Measurements from ENCODE around the gene SPEG.

SPEG gene

DNA sequence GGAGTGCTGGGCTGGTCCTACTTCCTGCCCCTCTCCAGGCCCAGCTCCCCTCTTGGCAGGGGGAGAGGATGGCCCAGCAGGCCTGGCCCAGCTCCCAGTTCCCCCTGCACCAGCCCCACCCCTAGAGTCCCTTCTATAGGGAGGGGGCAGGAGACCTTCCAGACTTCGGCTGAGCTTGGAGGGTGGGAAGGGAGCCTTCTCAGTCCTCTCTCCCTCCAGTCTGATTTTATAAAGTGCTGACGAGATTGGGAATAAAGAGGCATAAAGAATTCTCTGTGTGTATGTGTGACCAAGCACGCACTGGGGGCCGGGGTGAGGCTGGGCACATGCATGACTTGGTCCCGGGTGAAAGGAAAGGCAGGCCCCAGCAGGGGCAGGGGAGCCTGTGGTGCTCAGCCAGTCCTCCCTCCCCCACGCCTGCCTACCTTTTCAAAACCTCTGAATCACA lies 103.9 kb downstream of the SPEG start:
- FAIRE-seq: no peak

DNA sequence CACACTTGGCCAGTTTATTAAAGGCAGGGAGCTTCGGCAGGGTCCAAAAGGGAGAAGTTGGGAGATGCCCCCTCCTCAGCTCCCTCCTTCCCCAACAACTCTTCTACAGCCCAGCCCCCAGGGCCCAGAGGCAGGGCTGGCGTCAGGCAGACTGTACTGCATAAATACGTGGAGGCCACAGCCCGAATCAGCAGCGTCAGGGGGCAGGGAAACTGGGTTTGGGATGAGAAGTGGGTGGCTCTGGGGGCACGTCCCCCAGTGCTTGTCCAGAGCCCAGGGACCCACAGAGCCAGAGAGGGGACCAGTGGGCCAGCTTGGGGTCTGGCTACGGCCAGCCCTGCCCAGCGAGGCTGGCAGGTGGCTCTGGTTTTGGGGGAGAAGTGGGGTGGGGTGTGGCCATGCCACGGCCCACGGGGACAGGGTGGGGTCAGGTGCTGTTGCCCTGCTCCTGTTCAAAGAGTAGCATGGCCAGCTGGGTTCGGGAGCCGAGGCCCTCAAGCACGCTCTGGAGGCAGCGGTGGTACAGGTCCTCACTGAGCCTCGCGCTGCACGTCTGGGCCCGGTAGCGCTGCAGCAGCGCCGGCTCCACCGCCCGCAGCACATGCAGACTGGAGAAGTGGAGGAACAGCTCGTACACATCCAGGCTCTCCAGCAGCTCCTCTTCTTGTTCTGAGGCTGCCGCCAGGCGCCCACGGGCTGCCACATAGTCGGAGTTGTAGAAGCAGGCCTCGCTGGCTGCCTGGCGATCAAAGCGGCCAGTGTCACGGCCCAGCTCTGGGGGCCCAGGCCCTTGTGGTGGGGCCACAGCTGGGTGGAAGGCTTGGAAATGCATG lies 104.5 kb downstream of the SPEG start:
- no peak for FAIRE-seq

DNA sequence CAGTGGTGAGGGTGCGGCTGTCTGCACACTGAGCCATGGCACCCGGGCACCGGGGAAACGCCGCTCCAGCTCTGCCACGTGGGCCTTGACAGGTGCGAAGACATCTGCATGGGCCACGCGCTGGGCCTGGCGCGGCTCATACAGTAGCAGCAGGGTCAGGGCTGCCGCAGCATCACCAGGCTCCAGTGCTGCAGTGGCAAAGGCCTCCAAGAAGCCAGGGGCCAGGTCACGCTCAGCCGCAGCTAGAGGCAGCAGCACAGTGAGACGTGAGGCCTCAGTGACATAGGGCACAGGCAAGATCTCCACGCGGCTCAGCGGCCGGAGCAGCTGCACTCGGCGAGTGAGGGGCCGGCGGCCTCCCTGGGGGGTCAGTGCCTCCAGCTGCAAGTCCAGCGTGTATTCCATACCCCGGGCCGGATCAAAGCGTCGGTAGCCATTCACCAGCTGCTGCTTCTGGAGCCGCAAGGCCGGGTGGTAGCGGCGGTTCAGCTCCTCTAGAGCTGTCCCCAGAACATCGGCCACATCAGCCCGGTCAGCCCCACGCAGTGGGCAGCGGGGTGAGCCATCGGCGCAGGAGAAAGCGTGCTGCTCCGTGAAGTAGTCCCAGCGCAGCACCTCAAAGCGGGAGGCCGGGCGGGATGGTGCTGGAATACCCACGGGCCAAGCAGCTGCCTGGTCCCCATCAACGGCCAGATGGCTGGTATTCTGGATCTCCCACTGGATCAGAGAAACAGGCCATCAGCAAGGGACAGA lies 105.5 kb downstream of the SPEG start:
- no peak for FAIRE-seq

DNA sequence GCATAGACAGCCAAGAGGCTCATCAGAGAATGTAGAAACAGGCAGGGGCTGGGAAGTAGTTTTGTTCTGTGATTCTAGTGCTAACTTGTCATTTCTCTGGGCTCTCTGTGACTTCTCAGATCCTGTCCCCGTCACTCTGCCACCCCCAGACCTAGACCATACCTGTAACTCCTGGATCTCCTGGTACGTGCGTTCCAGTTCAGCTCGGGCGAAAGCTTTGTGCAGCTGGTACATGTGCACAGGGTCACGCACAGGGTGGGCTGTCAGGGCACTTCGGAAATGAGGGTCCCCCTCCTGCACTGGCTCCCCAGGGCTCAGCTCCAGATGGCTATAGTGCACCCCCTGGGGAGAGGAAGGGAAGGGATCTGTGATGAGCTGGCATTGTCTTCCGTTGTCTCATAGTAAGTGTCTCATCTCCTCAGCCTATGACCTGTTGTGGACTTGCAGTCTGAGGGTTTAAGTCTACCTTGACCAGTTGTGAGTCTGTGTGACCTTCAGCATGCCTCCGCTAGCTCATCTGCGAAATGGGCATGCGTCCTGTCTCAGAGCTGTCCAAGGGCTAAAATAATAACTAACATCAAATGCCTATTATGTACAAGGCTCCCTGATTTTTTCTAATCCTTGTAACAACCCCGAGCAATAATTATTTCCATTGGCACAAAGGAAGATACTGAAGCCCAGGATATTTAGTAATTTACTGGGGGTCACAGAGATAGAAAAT lies 106.3 kb downstream of the SPEG start:
- FAIRE-seq: no peak

DNA sequence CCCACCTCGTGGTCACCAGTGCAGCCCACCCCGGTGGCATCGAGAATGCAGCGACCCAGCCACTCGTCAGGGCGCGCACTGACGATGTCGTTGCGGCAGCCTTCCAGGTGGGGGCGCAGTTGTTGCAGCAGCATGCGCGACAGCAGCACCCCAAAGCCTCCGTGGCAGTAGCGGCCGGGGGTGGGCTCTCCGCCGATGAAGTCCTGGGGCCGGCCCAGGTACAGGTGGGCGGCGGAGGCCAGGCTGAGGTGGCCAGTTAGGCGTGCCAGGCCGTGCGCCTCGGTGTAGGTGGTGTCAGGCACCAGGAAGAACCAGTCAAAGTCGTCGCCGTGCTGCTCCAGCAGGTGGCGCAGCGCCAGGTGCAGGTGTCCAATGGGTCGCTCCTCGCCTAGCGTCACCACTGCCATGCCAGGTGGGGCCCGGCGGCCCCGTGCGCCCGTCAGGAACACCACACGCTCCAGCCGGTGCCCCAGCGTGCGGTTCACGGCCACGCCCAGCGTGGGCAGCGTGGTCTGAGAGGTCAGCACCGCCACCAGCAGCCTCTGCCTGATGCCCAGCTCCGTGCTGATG lies 107.1 kb downstream of the SPEG start:
- no peak for FAIRE-seq

DNA sequence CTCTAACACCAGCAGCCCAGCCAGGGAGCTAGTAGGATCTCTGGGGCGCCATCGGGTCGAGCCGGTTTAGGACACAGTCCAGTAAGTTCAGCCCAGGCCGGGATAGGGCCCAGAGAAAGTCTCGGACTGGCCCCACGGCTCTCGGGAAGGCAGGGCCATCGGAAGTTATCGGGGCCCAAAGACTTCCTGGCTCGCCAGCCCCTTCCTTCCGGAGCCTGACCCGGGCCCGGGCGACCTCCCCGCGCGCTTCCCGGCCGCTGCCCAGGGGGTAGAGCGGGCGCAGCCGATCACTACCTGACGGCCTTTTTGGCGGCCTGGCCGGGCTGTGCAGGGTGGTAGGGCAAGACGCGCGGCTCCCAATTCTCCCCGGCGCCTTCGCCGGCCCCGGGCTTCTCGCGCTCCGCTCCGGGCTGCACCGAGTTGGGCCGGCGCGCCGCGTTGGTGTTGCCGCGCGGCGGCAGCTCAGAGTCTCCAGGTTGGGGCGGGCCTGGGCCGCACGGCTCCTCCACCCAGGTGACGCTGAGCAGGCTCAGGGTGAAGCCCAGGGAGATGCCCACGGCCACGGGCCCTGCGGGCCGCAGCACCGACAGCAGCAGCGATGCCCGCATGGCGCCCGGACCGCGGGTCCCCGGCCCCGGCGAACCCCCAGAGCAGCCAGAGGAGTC lies 108.4 kb downstream of the SPEG start:
- no peak for FAIRE-seq

DNA sequence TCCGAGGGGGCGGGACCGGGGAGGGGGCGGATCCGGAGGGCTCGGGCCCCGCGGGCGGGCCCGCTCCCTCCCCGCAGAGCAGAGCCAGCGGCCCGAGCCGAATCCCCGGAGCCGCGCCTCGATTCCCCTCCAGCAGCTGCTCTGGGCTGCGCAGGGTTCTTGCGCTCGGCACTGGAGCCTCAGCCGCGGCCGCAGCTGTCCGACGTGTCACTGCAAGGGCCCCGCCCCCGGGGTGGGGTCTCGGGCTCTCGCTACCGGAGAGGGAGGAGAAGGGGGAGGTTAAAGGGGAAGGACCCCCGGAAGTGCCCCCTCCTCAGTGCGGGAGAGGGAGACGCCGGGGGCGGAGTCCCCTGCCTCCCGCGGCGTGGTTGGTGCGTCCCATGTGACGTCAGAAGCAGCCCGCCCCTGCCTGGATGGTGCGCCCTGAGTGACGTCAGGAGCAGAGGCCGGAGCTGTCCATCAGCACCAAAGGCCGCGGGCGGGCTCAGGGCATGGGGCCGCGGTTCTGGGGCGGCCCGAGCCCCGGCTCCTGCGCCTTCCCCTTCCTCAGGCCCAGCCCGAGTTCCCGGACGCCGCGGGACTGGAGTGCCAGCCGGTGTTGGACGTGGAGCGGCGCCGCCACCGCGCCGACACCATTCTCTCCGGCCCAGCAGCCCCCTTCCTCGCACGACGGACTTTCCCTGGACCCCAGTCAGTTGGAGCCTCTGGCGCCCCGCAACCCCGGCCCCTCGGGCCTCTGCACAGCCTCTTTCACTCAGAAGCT lies 109.1 kb downstream of the SPEG start, which contains the start of the genes CHPF and TMEM198:
Gene CHPF, minus strand, starts transcription at position 214 of the 763 bp plus-strand sequence. CDS start 271 bp downstream, outside the sequence.
Gene TMEM198, plus strand, starts transcription at position 433 of the 763 bp plus-strand sequence. CDS start 700 bp downstream, outside the sequence.
- peak; percentile 18 for FAIRE-seq

DNA sequence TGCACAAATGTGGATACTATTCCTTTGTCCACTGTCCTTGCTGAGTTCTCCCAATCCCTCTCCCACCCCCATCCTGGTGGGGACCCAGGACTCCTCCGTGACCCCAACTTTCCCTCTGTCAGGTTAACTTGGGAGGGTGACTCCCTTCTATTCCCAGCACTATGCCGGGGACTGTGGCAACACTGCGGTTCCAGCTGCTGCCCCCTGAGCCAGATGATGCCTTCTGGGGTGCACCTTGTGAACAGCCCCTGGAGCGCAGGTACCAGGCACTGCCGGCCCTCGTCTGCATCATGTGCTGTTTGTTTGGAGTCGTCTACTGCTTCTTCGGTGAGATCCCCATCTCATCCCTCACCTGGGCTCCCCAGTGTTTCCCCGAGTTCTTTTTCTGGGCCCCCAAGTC lies 109.9 kb downstream of the SPEG start:
- no peak for FAIRE-seq

DNA sequence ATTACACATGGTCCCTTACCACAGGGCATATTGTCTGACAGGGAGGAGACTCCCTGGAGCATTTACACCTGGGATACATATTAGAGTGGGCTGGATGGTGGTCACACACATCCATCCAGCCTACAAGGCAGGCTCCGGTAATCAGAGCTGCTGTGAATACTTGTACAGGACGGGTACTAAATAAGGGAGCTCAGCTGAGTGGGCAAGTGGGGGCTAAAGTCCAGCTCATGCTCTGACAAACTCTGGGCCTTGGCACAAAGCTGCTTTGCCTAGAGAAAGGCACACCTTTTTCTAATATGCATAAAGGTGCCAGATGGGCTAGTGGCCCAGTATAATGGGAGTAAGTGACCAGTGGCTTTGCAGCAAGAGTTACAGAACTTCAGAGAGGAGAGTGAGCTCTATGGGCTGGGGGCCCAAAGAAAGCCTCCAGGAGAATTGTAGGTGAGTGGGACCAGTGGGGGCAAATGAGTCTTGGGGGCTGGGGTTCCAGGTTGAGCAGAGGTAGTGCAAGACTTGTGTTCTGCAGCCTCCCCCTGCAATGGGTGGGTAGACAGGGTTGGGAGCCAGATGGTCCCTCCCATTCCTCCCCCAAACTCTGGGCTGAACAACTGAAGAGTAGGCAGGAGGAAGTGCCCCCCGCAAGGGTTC lies 110.8 kb downstream of the SPEG start:
- no peak for FAIRE-seq

DNA sequence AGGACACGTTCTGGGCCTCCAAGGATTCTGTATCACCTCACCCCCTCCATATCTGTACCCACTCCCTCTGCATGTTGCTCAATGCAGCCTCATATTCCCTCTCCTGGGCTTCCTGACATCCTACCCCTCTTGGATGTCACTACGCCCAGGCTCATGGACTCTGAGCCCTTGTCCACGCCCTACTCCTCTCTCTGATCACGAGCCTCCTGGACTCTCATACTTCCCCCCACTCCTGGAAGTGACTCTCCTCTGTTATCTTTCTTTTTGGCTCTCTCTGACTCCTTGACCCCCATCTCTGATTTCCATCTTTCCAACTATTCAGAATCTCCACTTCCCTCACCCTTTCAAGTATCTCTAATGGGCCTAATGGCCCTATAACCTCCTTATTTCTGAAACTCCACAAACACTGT lies 111.3 kb downstream of the SPEG start:
- no peak for FAIRE-seq

DNA sequence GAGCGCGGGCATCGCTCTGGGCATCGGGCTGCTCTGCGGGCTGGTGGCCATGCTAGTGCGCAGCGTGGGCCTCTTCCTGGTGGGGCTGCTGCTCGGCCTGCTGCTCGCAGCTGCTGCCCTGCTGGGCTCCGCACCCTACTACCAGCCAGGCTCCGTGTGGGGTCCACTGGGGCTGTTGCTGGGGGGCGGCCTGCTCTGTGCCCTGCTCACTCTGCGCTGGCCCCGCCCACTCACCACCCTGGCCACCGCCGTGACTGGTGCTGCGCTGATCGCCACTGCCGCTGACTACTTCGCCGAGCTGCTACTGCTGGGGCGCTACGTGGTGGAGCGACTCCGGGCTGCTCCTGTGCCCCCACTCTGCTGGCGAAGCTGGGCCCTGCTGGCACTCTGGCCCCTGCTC lies 113.0 kb downstream of the SPEG start:
- FAIRE-seq: no peak

Data from colon (tissue), 2 donors.